Left colon (tissue), 2 donors: ENCODE results near the gene BLID. TPM values are rescaled to one million over a fixed set of nuclear protein-coding genes. Genes with fewer than 3 reads are reported as not detected.

Experiments used
- ATAC-seq: fragments of 200-7000 bp; cut with Tn5 transposase; one replicate; pipeline ENCODE4 v1.9.1; 2020; ENCODE audit warnings: mild to moderate bottlenecking, moderate library complexity
- DNase-seq, 2 donors: peaks; one replicate each; pipeline ENCODE4 v3.0.0-alpha.2; 2020
- intact Hi-C, 2 donors: fragments of 100-400 bp; cut with DNase I in 1 of 2; cut with micrococcal nuclease in 1 of 2; formaldehyde crosslinking; loops; one replicate each; pipeline versions ENCODE4 v1.11.2 to v1.14.0; 2022; cut with DNase I, micrococcal nuclease
- total RNA-seq, 2 donors: library from RNA; stranded (reverse); fragmentation: NEBNext Ultra II Directional; extraction: Animal tissue kit (Norgen Biotek cat#: 25700); gene quantifications; one replicate each; pipeline ENCODE4 v1.2.1, GENCODE V29; 2021
- donor health status: DM: no; HTN: no; CAD: no.
- donor health status: DM: yes; HTN: yes; CAD: no.

Gene BLID
- total RNA-seq, 2 donors from 2014 or later: not detected

- no peak for ATAC-seq
- intact Hi-C loops: no loop called here
- DNase-seq: no peak
Measured at GRCh38 chr11:122144752-122145151, 28.7 kb upstream of the BLID start.

- intact Hi-C loops: no loop called here
- DNase-seq (no peak), ATAC-seq (no peak)
Measured at GRCh38 chr11:122141725-122142124, 25.7 kb upstream of the BLID start.

- DNase-seq: no peak
- no peak for ATAC-seq
- intact Hi-C loops: no loop called here
Measured at GRCh38 chr11:122140500-122140899, 24.5 kb upstream of the BLID start.

- intact Hi-C loops: no loop called here
- no peak for DNase-seq
- ATAC-seq: no peak
Measured at GRCh38 chr11:122139595-122139866, 23.5 kb upstream of the BLID start.

- intact Hi-C loops: no loop called here
- ATAC-seq (no peak), DNase-seq (no peak)
Measured at GRCh38 chr11:122138744-122139594, 23.0 kb upstream of the BLID start.

- DNase-seq (no peak), ATAC-seq (no peak)
- intact Hi-C loops: no loop called here
Measured at GRCh38 chr11:122137078-122137793, 21.2 kb upstream of the BLID start.

GRCh38 chr11:122131126-122131525 is 15.1 kb upstream of the BLID start:
- intact Hi-C loops: no loop called here
- ATAC-seq: no peak

GRCh38 chr11:122128146-122128545 is 12.1 kb upstream of the BLID start:
- DNase-seq: no peak
- ATAC-seq: no peak
- intact Hi-C loops: no loop called here

More at GRCh38 chr11:122131126-122131525, 15.1 kb upstream of the BLID start:
- DNase-seq: no peak

GRCh38 chr11:122127020-122127419 is 11.0 kb upstream of the BLID start:
- DNase-seq (no peak), ATAC-seq (no peak)
- intact Hi-C loops: no loop called here

GRCh38 chr11:122126024-122126688 is 10.1 kb upstream of the BLID start:
- intact Hi-C loops: no loop called here
- DNase-seq (no peak), ATAC-seq (no peak)

GRCh38 chr11:122123263-122123929 is 7.4 kb upstream of the BLID start:
- intact Hi-C loops: no loop called here
- ATAC-seq (no peak), DNase-seq (no peak)

GRCh38 chr11:122122179-122122578 is 6.2 kb upstream of the BLID start:
- intact Hi-C loops: no loop called here
- no peak for DNase-seq
- ATAC-seq: no peak

- ATAC-seq: no peak
- no peak for DNase-seq
- intact Hi-C loops: no loop called here
Measured at GRCh38 chr11:122120096-122120495, 4.1 kb upstream of the BLID start.

GRCh38 chr11:122116591-122116990 is 576 bp upstream of the BLID start:
- no peak for ATAC-seq
- intact Hi-C loops: no loop called here
- no peak for DNase-seq

GRCh38 chr11:122114976-122115375 is 1.0 kb downstream of the BLID start:
- intact Hi-C loops: no loop called here

GRCh38 chr11:122113836-122114825 is 1.9 kb downstream of the BLID start:
- no peak for ATAC-seq
- intact Hi-C loops: no loop called here

More at GRCh38 chr11:122114976-122115375, 1.0 kb downstream of the BLID start:
- ATAC-seq: no peak
- DNase-seq: no peak

GRCh38 chr11:122112470-122113365 is 3.3 kb downstream of the BLID start:
- intact Hi-C loops: no loop called here
- no peak for DNase-seq
- ATAC-seq: no peak

More at GRCh38 chr11:122113836-122114825, 1.9 kb downstream of the BLID start:
- DNase-seq: no peak
